OCI-LY7 (cell line): Measurements from ENCODE around the gene RPLP2. TPM values are rescaled to one million over a fixed set of nuclear protein-coding genes. Genes with fewer than 3 reads are reported as not detected.
A peak's percentile ranks its signal among the peaks of the same experiment; 100 is the strongest.

Source experiments
- BruUV-seq: library from RNA; stranded (reverse); fragments of 400-500 nt; replicated peaks from 2 replicates; lab custom pipeline; 2021; lab: Mats Ljungman, UMichigan
- CTCF ChIA-PET: fragments of 300-600 bp; sonication (Branson Sonifier 250); formaldehyde crosslinking; loops from one replicate; lab custom pipeline; 2022; ENCODE audit warnings: antibody characterized with exemption; ENCODE audit not compliant: unreplicated experiment; lab: Charles Lee
- POLR2A ChIA-PET: fragments of 300-600 bp; sonication (Branson Sonifier 250); formaldehyde crosslinking; loops from one replicate; lab custom pipeline; 2022; ENCODE audit warnings: antibody characterized with exemption; lab: Charles Lee
- DNase-seq: peaks from one replicate; pipeline ENCODE4 v3.0.0-alpha.2; 2015; ENCODE audit warnings: low spot score
- H2AFZ ChIP-seq: fragments of 200-600 bp; sonication (generic), shearing (Covaris generic); 2 replicates; pipeline ENCODE4 v1.6.1; 2014; ENCODE audit warnings: mild to moderate bottlenecking, antibody characterized with exemption, low read length, moderate library complexity
- H3K27ac ChIP-seq: fragments of 200-600 bp; sonication (generic); 2 replicates; pipeline ENCODE4 v1.5.1; 2014; ENCODE audit warnings: mixed run types, low read depth, mild to moderate bottlenecking, moderate library complexity, low read length, inconsistent platforms; ENCODE audit not compliant: poor library complexity, severe bottlenecking
- H3K36me3 ChIP-seq: fragments of 200-600 bp; sonication (generic); 2 replicates; pipeline ENCODE4 v1.6.1; 2014; ENCODE audit warnings: mild to moderate bottlenecking, antibody characterized with exemption, low read length, moderate library complexity, mixed read lengths; ENCODE audit not compliant: insufficient read depth
- H3K4me1 ChIP-seq: fragments of 200-600 bp; sonication (generic); 2 replicates; pipeline ENCODE4 v1.5.1; 2014; ENCODE audit warnings: mild to moderate bottlenecking, low read length; ENCODE audit not compliant: insufficient read depth, poor library complexity, severe bottlenecking
- H3K4me2 ChIP-seq: fragments of 200-600 bp; sonication (generic); 2 replicates; pipeline ENCODE4 v1.6.1; 2014; ENCODE audit warnings: mild to moderate bottlenecking, low read length
- H3K4me3 ChIP-seq: fragments of 200-600 bp; sonication (generic); 2 replicates; pipeline ENCODE4 v1.5.1; 2014; ENCODE audit warnings: mild to moderate bottlenecking, low read depth, low read length; ENCODE audit not compliant: poor library complexity, severe bottlenecking
- H3K79me2 ChIP-seq: fragments of 200-600 bp; sonication (generic); 2 replicates; pipeline ENCODE4 v1.6.1; 2016; ENCODE audit warnings: low read depth, mild to moderate bottlenecking, low read length, moderate library complexity, mixed read lengths; ENCODE audit not compliant: insufficient read depth
- H3K9me2 ChIP-seq: fragments of 200-600 bp; sonication (generic); 2 replicates; pipeline ENCODE4 v1.6.1; 2016; ENCODE audit warnings: mild to moderate bottlenecking, low read length, mixed read lengths; ENCODE audit not compliant: insufficient read depth
- H3K9me3 ChIP-seq: fragments of 200-600 bp; sonication (generic); 2 replicates; pipeline ENCODE4 v1.6.1; 2014; ENCODE audit warnings: mild to moderate bottlenecking, mixed run types, low read length, mixed read lengths
- H4K20me1 ChIP-seq: fragments of 200-600 bp; sonication (generic); 2 replicates; pipeline ENCODE4 v1.6.1; 2014; ENCODE audit warnings: mild to moderate bottlenecking, antibody characterized with exemption, low read length, moderate library complexity, mixed read lengths; ENCODE audit not compliant: insufficient read depth
- EZH2phosphoT487 ChIP-seq: fragments of 200-600 bp; sonication (generic); IDR thresholded peaks from 2 replicates; pipeline ENCODE4 v1.6.1; 2018; ENCODE audit warnings: low read depth, borderline replicate concordance, mild to moderate bottlenecking, mixed run types, antibody characterized with exemption, low read length, moderate library complexity, mixed read lengths
- intact Hi-C: fragments of 100-400 bp; cut with micrococcal nuclease; formaldehyde crosslinking; loops from one replicate; pipeline ENCODE4 v1.10.0; 2022; ENCODE audit not compliant: unreplicated experiment
- total RNA-seq, 2 experiments: library from RNA; depleted of rRNA in 1 of 2; stranded (reverse); fragments of >200 nt in 1 of 2; shearing (Covaris generic) in 1 of 2; gene quantifications; 2 replicates each; pipeline ENCODE4 v1.2.3, GENCODE V29; 2014 to 2022
- TF ChIP-seq, protein P1 (sequence below): fragments of 200-600 bp; sonication (generic); conservative IDR thresholded peaks from 2 replicates; pipeline ENCODE4 v1.5.1; 2014; ENCODE audit warnings: mild to moderate bottlenecking, antibody characterized with exemption, low read length, moderate library complexity, mixed read lengths

The RPLP2 gene
- total RNA-seq, 2 experiments from 2014 or later = 1,564 to 3,147 TPM

DNA sequence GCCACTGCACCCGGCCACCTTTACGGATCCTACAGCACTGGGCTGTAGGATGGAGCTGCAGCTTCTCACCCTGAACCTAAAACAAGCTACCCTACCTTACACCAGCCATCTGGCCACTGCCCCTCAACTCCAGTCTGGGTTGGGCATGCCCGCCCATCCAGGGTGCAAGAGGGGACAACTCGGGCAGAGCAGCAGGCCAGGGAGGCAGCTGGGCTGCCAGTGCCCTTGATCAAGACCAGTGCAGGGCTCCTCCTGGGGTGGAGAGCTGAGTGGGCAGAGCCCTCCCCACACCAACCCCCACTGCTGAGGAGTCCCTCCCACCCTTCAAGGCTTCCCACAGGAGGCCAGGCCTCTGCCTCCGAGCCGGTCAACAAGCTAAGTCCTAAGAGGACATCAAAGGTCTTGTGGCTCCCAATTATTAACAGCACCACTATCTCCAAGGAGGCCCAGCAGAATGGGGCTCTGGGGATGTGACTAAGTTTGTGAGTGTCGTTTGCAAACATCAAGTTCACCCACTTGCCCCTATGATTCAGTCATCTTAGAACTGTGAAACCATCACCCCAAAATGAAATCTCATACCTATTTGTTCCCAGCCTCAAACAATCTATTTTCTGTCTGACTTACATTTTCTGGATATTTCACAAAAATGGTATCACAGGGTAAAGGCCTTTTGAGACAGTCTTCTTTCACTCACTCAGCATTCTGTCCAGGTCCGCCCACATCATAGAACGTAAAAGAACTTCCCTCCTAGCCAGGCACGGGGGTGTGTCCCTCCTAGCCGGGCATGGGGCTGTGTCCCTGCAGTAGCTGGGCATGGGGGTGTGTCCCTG is 43.4 kb upstream of the RPLP2 start:
- POLR2A ChIA-PET = no interaction called here

DNA sequence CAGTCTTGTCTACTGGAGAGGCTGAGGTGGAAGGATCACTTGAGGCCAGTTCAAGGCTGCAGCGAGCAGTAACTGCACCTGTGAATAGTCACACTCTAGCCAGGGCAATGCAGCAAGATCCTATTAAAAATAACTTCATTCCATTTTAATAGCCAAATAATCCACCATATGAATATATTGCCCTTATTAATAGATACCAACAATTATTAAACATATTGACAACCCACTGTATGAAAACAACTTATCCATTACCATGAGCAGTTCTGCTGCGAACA is 42.9 kb upstream of the RPLP2 start:
- Histone ChIP-seq H4K20me1 (no peaks in the 10 kb centered on the region), H3K4me1 (no peaks in the 10 kb centered on the region), H3K36me3 (peaks cover 88% of the 10 kb centered on the region), H3K27ac (no peak overlapping the region), H3K4me2 (no peak overlapping the region), H3K4me3 (no peak overlapping the region), H3K9me3 (no peaks in the 10 kb centered on the region), H3K79me2 (no peaks in the 10 kb centered on the region), H2AFZ (no peak overlapping the region), H3K9me2 (no peaks in the 10 kb centered on the region)
- intact Hi-C loops = no loop called here
- CTCF ChIA-PET = no interaction called here
- no TSS peak for BruUV-seq
- DNase-seq = no peak
- POLR2A ChIA-PET = no interaction called here
- TF ChIP-seq EZH2phosphoT487 = no peak
- TF ChIP-seq, protein P1, sequence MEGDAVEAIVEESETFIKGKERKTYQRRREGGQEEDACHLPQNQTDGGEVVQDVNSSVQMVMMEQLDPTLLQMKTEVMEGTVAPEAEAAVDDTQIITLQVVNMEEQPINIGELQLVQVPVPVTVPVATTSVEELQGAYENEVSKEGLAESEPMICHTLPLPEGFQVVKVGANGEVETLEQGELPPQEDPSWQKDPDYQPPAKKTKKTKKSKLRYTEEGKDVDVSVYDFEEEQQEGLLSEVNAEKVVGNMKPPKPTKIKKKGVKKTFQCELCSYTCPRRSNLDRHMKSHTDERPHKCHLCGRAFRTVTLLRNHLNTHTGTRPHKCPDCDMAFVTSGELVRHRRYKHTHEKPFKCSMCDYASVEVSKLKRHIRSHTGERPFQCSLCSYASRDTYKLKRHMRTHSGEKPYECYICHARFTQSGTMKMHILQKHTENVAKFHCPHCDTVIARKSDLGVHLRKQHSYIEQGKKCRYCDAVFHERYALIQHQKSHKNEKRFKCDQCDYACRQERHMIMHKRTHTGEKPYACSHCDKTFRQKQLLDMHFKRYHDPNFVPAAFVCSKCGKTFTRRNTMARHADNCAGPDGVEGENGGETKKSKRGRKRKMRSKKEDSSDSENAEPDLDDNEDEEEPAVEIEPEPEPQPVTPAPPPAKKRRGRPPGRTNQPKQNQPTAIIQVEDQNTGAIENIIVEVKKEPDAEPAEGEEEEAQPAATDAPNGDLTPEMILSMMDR = no peak

More for the DNA sequence above, 43.4 kb upstream of the RPLP2 start:
- no peaks in the 10 kb centered on the region for H3K4me1 ChIP-seq
- intact Hi-C loops = no loop called here
- no peak overlapping the region for H3K4me2 ChIP-seq
- no peaks in the 10 kb centered on the region for H3K9me2 ChIP-seq
- DNase-seq = no peak
- H2AFZ ChIP-seq = no peak overlapping the region
- no peak for TF ChIP-seq EZH2phosphoT487
- TF ChIP-seq, protein P1 = no peak
- no peaks in the 10 kb centered on the region for H3K79me2 ChIP-seq
- no peaks in the 10 kb centered on the region for H4K20me1 ChIP-seq
- BruUV-seq = no TSS peak
- H3K36me3 ChIP-seq = peaks cover 88% of the 10 kb centered on the region
- CTCF ChIA-PET = no interaction called here
- H3K27ac ChIP-seq = no peak overlapping the region
- H3K4me3 ChIP-seq = no peak overlapping the region
- no peaks in the 10 kb centered on the region for H3K9me3 ChIP-seq

DNA sequence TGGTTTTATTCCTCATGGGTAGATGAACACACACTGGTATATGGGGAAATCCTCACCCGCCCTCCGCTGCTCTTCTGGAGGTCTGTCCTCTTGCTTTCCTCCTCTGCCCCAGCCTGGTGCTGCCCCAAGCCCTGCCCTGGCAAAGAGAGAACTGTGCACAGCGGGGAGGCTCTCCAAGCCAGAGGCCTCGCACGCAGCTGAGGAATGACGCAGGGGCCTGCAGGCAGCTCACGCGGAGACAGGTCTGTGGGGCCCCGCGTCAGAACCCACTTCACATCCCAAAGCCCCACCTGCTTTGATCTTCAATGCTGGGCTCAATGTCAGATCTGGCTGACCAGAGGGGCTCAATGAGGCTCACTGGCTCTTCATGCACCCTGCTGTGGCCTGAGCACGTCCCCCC is 42.5 kb upstream of the RPLP2 start:
- TSS peak; percentile 80 for BruUV-seq
- Histone ChIP-seq H3K9me3 (no peaks in the 10 kb centered on the region), H3K4me2 (no peak overlapping the region), H3K79me2 (no peaks in the 10 kb centered on the region), H3K4me3 (no peak overlapping the region), H3K27ac (no peak overlapping the region), H4K20me1 (no peaks in the 10 kb centered on the region), H3K9me2 (no peaks in the 10 kb centered on the region), H2AFZ (no peak overlapping the region), H3K36me3 (peaks cover 88% of the 10 kb centered on the region), H3K4me1 (no peaks in the 10 kb centered on the region)
- intact Hi-C loops = no loop called here
- TF ChIP-seq, protein P1 = no peak
- TF ChIP-seq EZH2phosphoT487 = no peak
- POLR2A ChIA-PET = no interaction called here
- no peak for DNase-seq
- CTCF ChIA-PET = no interaction called here
